Measurements from ENCODE around the gene EFEMP1.
"Not testable (repeated sequence)": the region's sequence is repeated elsewhere in the genome, so short reads cannot be mapped to it uniquely, and the experiment has no call there.

The EFEMP1 gene

DNA sequence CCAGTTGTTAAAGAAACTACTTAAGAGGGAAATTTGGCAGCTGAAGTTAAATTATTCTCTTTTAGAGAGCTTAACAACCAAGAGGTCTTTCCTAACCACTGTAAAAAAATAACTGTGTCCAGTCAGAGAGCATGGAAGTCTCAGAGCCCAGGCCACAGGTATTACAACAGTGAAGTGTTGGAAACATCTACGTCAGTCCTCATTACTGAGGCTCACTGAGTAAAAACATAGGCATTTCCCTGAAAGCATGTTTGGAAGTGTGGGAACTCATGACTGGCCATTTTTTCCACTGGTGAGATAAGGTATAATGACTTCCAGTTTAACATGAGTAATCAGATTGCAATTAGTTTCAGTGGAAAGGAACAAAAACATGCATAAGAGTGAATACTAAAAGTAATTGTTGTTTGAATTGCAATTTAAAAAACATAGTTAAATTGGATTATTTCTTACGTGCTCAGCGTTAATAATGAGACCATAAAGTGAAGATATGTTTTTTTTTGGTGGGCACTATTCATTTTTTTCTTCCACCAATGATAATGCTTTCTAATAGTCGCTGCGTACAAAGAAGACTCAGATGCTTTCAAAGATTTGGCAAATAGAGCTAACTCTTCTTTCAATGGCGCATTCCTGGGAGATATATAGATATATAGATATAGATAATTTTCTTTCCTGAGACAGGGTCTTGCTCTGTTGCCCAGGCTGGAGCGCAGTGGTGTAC is 60.8 kb downstream of the EFEMP1 start:
- DNase-seq: no peak

DNA sequence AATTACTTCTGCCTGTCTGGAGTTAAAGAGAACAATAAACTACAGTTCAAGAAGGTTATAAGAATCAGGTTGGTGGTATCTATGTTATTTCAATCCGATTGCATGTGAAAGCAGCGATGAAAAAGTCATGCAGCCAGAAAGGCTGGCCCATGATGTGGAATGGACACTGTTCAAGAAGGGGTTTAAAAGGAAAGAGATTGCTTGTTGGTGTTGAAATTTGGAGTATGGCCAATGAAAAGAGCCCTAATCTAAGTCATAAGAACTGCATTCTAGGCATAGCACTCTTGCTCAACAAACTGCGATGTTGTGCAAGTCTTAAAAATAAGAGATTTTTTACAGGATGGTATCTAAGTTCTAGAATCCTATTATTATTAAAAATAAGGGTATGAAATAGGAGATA is 61.3 kb downstream of the EFEMP1 start:
- no peak for DNase-seq

DNA sequence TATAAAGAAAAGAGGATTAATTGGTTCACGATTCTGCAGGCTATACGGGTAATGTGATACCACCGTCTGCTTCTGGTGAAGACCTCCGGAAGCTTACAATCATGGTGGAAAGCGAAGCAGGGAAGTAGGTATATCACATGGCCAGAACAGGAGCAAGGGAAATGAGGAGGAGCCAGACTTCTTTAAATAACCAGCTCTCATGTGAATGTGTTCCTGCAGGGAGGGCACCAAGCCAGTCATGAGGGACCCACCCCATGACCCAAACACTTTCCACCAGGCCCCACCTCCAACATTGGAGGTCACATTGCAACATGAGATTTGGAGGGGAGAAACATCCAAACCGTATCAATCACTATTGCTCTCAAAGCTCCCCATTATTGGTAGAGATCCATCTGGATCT is 61.8 kb downstream of the EFEMP1 start:
- no peak for DNase-seq

DNA sequence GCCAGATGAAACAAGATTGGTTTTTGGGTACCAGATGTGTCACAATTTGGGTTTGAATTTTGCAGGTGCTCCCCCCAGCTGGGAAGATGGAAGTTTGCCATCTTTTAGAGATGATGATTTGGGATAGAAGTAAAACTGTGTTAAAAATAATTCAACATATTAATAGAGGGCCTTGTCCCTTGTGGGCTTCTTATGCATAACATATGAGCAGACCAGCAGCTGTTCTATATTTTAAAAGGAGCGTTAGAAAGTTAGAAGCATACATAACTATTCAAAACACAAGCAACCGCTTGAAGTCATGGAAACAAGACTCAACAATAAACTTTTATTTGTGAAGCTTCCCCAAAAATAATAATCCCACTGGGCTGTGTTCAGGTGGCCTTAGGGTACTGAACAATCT is 62.8 kb downstream of the EFEMP1 start:
- DNase-seq: no peak

DNA sequence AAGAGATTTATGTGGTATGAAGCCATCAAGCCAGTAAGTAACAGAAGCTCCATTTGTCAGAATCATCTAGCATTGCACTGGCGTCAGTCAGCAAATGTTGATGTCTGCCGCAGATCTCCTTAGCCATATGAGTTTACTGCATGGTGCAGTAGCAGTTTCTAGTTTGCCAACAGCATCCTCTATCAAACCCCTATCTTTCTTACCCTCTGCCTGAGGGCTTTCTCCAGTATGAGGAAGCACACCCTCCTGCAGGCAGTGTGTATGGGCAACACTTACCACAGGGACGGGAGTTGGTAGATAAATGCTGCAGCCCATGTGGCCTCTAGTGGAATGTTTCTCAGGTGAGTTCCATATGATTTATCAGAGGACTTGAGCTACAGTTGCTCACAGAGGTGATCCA is 63.7 kb downstream of the EFEMP1 start:
- no peak for DNase-seq

DNA sequence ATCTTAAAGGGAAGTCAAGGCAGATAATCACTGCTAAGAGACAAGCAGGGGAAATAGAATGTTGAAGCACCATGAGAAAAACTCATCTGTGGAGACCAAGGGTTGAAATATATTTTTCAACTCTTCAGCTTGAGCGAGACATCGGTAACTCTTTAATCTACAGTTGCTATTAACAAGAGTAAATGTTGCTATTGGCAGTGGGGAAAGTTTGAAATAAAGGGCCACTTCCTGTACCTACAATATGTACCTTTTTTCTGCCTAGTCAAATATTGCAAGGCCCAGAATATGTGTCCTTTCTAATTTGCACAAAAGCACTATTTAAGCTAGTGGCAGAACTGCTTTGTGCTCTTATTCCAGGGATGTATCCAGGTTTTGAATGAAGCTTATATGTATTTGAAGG is 65.8 kb downstream of the EFEMP1 start:
- DNase-seq: no peak

DNA sequence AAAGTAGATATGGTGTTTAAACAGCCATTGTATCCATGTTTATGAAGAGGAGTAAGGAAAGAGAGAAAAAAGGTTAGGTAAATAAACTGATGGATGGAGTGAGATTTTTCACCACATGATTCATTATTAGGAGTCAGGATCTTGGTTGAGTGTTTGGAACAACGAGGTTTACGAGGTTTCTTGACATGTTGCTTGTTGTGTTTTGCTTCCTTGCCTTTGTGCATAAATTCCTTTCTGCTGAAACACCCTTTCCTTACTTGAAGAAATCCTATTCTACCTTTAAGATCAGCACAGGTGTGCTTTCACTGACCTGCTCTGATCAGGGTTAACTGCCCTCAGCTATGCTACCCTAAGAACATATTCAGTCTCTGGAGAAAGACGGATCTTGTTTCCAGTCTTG is 66.6 kb downstream of the EFEMP1 start:
- no peak for DNase-seq

DNA sequence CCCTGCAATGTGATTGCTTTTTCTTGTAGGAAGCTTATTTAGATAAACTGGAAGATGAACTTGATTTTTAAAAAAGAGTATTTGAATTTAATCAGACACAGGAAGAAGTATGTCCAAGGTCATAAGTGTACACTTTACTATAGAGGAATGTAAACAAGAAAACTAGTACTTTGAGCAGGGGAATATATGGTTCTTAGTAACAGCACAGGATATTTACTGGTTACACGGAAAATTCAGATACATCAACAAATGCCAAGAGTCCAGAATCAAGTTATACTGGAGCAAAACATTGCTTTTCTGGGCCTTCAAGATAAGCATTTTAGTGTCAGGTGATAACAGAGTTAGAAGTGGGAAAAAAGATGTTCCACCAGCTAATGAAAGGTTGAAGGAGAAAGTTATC is 75.5 kb downstream of the EFEMP1 start:
- DNase-seq: no peak

DNA sequence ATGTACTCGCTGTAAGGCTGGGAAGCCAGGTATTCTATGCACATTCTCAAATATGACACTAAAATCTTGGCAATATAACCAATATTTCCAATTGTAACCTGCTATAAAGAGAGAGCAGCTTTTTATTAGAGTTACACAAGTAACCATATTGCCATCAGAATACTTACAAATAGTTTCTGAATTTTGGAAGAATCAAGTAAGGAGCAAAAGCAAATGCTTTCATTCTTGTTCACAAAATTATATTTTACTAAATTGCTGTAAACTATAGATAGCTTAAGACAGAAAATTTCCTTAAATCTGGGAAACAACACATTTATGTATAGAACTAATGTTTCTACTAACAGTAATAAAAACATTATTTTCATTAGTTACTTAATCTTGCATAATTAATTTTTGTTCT is 77.2 kb downstream of the EFEMP1 start:
- DNase-seq: no peak

DNA sequence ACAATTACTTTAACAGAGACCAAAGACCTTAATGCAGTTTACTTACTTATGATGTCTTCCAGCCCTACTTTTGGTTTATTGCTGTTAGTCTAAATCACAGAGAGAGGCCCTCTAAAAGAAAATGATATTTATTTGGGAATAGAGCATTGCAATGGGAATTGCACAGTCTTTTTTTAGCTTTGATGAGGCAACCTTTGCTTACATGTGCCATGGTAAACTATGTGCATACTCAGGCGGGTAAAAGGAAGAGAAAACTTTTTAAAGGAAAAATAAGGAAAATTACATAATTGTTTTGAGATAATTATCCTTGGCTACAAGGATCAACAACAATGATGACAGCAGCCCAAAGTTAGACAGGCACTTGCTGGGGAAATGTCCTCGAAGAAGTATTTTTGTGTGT is 78.6 kb downstream of the EFEMP1 start:
- no peak for DNase-seq

DNA sequence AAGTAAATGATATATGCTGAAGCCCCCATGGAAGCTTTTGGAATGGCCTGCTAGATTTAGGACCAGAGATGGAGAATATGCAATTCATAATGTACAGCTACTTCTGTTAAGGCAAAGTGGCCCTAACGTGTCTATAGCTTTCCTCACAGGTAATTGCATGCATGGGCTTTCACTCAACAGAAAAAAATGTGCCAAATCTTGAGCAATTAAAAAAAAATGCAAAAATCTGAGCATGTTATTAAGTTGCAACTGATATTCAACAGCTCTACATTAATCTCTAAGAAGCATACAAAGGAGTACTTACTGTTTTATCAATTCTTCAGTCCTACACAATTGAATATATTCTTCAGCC is 79.6 kb downstream of the EFEMP1 start:
- DNase-seq: no peak

DNA sequence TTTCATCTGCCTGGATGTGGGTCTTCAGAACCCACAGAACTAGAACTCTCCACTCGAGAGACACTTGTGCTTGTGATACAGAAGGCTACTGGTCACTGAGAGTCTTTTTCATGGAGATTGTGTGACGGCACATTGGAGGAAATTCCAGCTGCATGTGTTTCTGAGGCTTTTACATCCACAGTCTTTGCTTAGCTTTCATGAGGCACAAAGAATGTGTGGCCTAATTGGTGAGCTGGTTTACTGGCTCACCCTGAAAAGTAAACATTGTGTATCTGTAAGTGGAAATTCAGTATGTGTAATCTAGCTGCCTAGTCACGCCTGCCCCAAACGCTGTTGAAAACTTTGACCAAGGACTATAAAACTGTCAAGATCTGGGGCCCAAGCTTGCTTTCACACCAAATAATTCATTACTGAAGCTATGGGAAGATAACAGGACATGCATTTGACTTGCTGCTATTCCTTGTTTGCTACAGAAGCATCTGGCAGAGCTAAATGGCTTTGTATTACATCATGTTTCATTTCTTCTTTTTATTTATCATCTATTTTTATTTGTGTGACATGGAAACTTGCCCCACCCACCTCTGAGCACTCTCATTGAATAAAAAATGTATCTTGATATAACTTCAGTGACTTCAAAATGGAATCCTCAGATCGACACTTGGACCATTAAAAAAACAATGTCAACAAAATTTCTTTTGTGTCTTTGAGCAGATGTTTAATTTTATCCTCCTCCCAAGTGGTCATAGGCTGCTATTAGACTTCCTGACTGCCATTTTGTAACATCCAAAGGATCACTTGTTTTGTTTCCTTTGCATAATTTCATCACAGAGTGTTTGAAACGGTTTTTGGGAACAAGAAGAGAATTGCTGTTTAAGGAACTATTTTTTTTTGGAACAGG is 80.2 kb downstream of the EFEMP1 start:
- no peak for DNase-seq

DNA sequence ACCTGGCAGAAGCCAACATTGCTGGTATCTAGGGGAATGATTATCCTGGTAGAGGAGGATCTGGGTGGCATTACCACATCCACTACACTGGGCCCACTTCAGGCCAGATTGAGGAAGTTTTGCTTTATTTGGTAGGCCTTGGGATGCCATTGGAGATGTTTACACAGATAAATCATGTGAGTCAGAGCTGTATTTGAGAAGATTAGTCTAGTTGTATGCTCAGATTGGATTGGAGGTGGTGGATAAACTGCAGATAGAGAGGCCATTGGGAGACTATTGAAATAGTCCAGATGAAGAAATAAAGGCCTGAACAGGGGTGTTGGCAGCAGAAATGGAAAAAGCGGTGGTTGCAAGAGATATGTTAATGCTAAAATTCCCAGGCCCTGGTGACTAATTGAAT is 81.5 kb downstream of the EFEMP1 start:
- no peak for DNase-seq

DNA sequence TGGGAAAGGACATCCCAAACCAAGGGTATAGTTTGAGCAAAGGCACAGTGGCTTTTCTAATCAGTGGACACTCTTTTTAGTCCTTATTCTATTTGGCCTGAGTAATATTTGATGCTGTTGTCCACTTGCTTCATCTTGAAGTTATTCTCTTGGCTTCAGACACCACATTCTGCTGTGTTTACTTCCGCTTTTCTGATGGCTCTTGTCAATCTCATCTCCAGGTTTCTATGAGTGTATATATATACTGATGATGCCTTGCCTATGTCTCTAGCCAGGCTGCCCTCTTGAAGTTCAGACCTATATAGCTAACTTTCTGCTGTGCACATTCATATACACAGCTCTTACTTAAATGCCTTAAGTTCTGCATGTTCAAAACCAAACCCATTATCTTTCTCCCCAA is 83.1 kb downstream of the EFEMP1 start:
- DNase-seq: no peak

DNA sequence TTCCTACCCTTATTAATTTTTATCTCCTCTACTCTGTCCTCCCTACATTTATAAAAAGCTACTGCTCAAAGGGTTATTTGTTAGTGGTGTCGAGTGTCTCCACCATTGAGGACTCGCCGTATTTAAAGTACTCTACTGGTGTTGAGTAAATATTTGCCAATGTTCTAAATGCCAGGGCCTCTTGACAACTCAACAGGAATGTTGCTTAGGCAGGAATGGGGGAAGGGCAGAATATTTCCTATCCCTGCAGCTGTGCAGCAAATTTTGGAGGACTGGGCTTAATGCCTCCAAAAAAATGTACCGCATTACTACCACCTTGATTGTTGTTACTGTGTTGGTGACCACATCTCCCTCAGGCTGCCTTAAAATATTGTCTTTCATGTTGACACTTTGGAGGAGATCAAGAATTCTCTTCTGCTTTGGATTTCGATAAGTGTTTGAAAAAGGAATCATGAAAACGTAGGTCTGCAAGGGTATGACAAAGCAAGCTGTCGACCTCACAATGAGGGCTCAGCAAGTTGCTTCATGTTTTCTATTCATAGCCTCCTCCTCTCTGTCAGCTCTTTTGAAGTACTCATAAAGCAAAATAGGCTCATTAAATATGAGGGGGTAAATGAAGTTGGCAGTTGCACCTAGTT is 84.3 kb downstream of the EFEMP1 start:
- DNase-seq: no peak

DNA sequence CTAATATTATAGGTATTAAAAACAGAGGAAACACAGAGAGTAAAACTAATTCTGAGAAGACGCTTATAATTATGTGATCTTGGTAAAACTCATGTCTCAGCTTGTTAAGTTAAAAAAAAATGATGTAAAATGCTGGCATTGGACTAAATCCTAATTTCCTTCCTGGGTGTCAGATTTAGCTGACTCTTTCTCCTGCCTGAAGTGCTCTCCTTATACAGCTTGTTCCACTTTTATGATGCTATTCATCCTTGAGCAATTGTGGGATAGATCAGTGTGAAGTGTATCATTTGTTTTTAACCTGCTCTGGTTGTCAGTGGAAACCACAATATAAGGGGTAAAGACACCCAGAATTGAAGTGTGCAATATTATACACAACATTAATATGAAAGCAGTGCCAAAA is 84.9 kb downstream of the EFEMP1 start:
- DNase-seq: no peak

DNA sequence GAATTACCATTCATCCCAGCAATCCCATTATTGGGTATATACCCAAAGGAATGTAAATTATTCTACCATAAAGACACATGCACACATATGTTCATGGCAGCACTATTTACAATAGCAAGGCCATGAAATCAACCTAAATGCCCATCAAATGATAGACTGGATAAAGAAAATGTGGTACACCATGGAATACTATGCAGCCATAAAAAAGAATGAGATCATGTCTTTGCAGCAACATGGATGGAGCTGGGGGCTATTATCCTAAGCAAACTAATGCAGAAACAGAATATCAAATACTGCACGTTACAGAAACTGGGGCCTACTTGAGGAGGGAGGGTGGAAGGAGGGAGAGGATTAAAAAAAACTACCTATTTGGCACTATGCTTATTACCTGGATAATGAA is 85.5 kb downstream of the EFEMP1 start:
- not testable (repeated sequence) for DNase-seq

DNA sequence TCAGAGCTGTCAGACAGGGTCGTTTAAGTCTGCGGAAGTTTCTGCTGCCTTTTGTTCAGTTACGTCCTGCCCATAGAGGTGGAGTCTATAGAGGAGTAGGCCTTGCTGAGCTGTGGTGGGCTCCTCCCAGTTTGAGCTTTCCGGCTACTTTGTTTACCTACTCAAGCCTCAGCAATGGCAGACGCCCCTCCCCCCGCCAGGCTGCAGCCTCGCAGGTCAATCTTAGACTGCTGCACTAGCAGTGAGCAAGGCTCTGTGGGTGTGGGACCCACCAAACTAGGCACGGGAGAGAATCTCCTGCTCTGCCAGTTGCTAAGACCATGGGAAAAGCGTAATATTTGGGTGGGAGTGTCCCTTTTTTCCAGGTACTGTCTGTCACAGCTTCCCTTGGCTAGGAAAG is 86.5 kb downstream of the EFEMP1 start:
- no peak for DNase-seq

DNA sequence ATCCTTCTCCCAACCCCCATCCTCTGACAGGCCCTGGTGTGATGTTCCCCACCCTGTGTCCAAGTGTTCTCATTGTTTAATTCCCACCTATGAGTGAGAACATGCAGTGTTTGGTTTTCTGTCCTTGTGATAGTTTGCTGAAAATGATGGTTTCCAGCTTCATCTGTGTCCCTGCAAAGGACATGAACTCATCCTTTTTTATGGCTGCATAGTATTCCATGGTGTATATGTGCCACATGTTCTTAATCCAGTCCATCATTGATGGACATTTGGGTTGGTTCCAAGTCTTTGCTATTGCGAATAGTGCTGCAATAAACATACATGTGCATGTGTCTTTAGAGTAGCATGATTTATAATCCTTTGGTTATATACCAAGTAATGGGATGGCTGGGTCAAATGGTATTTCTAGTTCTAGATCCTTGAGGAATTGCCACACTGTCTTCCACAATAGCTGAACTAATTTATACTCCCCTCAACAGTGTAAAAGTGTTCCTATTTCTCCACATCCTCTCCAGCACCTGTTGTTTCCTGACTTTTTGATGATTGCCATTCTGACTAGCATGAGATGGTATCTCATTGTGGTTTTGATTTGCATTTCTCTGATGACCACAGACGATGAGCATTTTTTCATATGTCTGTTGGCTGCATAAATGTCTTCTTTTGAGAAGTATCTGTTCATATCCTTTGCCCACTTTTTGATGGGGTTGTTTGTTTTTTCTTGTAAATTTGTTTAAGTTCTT is 91.7 kb downstream of the EFEMP1 start:
- not testable (repeated sequence) for DNase-seq

DNA sequence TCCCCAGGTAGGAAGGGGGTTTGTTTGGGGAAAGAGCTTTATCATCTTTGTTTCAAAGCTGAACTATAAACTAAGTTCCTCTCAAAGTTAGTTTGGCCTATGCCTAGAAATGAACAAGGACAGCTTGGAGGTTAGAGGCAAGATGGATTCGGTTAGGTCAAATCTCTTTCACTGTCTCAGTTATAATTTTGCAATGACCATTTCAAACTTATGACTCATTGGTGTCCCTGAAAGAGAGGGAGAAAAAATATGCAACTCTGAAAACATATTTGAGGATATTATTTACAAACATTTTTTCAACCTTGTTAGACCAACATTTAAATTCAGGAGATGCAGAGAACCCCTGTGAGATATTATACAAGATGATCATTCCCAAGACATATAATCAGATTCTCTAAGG is 95.7 kb downstream of the EFEMP1 start:
- no peak for DNase-seq

DNA sequence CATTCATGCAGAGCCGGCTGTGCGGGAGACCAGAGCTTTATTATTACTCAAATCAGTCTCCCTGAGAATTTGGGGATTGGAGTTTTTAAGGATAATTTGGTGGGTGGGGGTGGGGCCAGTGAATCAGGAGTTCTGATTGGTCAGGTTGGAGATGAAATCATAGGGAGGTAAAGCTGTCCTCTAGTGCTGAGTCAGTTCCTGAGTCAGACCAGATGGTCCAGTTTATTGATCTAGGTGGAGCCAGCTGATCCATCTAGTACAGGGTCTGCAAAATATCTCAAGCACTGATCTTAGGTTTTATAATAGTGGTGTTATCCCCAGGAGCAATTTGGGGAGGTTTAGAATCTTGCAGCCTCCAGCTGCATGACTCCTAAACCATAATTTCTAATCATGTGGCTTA is 96.2 kb downstream of the EFEMP1 start:
- DNase-seq: not testable (repeated sequence)

DNA sequence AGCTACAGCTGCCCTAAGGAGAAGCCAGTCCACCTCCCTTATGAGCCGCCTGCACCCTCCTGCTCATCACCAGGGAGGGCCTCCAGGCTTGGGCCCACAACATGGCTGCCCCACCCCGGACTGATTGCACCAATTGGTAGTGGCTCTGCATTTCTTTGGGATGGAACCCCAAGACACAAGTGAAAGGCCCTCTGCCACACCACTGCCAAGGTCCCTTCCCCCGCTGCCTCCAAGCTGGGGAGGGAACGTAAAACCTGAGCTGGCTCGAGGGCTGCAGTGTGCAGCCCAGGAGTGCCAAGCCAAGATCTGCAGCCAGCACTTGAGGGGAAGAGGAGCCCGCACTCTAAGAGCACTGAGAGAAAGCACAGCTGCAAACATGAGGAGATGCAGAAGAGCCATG is 97.3 kb downstream of the EFEMP1 start:
- no peak for DNase-seq

DNA sequence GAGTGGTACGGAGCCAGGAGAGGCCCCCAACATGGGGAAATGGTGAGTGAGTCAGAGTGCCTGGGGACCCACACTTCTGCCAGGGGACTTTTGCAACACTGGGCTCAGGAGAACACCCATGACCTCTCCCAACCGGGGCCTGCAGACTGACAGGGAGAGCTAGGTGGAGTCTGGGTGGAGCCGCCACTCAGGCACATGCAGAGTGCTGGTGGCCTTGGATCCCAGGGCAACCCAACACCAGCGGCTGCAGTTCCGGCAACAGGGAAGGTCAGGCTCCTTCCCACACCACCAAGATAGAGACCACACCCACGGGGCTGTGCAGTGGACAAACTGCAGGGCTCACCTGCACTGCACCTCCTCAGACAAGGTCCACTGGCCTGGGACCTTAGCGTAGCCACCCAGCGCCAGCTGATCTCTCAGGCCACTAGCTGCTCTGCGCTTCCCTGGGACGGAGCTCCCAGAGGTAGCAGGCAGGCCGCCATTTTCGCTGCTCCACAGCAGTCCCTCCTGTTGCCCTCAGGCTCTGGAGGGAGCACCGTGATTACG is 99.0 kb downstream of the EFEMP1 start:
- no peak for DNase-seq
